Measurements from ENCODE around the gene LPP. TPM values are rescaled to one million over a fixed set of nuclear protein-coding genes. Genes with fewer than 3 reads are reported as not detected.

Gene LPP
- polyA plus RNA-seq, 3 donors = 26.4 to 31.9 (median 28.6) TPM

DNA sequence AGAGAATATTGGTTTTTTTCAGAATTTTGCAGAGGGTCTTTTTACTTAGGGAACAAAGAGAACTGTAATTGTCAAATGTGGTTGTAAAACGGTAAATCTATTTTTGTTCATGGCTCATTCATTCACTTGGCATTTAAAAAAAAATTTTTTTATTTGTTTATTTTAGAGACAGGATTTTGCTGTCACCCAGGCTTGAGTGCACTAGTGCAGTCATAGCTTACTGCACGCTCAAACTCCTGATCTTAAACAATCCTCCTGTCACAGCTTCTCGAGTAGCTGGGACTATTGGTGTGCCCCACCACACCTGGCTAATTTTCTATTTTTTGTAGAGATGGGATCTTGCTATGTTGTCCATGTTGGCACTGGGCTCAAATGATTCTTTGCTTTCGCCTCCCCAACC, 301.8 kb downstream of the LPP start:
- DNase-seq (ENCODE audit: extremely low read depth in 1 of 11, low read depth in 9 of 11, low spot score in 4 of 11) = no peak

DNA sequence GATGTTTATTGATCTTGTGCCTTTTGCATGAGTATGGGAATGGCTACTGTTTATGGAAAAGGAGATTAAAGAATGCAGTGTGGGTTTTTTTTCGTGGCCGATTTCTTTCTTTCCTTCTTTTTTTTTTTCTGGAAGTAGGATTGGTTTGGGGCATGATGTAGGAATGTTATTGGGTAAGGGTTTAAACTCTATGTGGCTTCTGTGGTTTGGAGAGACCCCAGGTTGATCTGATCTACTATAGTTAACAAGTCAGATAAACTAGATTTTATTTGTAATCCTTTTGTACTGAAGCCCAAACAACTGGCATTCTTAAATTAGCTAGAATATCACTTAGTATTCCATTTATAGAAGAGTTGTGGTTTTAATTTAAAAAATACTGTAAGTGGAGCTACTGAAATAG, 304.8 kb downstream of the LPP start:
- no peak for DNase-seq (ENCODE audit: extremely low read depth in 1 of 11, low read depth in 9 of 11, low spot score in 4 of 11)

DNA sequence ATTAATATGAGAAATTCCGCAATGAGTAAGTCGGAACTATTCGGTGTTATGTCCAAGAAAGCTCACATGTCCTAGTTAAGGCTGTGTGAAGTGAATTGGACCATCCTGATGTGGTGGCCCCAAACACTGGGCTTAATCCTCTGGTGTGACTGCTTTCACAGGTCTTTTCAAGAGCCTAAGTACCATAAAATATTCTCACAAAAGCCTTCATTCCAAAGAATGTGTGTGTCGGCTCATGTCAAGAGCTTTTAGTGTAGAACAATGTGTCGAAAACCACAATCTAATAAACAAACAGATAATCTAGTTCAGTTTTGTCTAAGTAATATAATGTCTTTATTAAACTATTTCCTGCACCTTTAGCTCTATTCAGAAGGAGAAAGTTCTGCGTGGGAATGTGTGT, 311.4 kb downstream of the LPP start:
- no peak for DNase-seq (ENCODE audit: extremely low read depth in 1 of 11, low read depth in 9 of 11, low spot score in 4 of 11)

DNA sequence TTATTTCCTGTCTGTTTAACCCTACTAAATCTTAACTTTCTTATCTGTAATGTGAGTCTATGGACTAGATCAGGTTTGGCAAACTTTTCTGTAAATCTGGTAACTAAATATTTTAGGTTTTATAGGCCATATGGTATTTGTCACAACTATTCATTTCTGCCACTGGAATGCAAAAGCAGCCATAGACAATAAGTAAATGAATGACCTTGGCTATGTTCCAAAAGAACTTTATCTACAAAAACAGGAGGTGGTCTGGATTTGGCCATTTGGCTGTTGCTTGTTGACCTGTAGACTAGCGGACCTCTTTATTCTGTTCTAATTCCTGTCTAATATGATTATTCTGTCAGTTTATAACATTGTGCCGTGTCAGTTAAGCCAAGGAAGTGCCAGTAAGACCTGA, 314.2 kb downstream of the LPP start:
- no peak for DNase-seq (ENCODE audit: extremely low read depth in 1 of 11, low read depth in 9 of 11, low spot score in 4 of 11)

DNA sequence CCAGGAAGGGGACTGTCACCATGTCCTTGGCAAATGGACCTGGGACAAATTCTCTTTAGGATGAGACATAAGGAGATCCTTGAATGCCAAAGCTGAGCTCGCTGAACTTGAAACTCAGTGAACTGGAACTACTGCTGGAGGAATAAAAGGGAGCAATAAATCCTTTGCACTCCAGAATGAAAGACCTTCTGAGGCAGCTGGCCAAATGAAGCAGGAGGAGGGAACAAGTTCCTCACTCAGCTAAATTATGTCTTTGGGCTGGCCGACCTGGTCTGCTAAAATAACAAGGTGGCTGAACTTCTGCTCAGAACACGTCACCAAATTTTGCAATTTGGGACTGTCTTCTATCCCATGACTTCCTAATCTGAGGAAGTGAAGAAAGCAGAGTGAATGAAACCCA, 314.7 kb downstream of the LPP start:
- peak in 10 of 11 donors; percentile 26 to 63 (median 50) for DNase-seq (ENCODE audit: extremely low read depth in 1 of 11, low read depth in 9 of 11, low spot score in 4 of 11)

DNA sequence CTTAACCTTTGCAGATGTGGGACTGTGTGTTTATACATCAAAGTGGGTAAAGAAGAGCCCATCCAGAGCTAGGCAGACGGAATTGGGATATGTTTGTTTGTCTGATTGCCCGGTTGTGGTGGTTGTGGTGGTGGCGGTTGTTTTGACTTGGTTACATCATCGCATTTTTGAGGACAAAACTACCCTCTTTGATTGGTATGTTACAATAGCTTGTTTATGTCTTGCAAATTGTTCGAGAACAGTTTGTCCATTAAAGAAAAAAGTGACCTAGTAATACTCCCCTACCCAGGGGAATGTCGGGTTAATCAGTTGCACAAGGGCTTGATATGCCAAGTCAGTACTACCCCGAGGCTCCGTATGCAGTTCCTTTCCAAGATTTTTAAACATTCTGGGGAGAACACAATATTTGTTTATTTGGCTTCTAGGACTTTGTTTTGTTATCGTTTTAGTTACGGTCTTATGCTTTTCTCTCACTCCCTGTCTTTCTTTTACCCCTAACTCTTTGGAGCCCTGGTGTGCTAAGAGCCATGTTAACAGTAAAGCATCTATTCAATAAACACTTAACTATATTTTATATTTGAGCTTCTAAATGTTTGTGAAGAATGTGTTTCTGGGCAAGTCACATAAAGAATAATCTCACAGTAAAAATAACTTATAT, 315.4 kb downstream of the LPP start:
- DNase-seq (ENCODE audit: extremely low read depth in 1 of 11, low read depth in 9 of 11, low spot score in 4 of 11) = no peak

DNA sequence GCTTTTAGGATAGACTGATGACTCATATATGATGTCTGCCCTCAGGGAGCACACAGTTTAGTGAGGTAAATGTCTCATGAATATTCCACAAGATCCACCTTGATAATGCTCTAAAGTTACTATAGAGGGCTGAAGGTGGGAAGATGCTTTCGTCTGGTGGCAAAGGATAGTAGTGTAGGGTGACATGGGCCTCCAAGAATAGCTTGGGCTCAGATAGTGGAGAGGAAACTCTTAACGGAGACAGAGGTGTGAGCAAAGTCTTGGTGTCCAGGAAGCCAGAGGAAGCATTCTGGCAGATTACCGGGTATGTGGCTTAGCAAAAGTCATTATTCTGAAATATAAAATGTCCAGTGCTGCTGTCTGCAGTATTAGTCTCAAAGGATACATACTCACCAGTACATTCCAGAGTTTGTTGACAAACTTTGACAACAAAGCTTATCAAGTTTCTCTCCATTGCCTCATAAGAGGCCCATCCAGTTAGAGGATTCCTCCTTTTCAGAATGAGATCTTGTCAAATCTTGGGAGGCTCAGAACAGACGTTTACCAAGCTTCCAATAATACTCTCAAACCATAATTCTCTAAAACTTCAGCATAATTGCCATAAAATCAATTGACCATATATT, 316.7 kb downstream of the LPP start:
- no peak for DNase-seq (ENCODE audit: extremely low read depth in 1 of 11, low read depth in 9 of 11, low spot score in 4 of 11)

DNA sequence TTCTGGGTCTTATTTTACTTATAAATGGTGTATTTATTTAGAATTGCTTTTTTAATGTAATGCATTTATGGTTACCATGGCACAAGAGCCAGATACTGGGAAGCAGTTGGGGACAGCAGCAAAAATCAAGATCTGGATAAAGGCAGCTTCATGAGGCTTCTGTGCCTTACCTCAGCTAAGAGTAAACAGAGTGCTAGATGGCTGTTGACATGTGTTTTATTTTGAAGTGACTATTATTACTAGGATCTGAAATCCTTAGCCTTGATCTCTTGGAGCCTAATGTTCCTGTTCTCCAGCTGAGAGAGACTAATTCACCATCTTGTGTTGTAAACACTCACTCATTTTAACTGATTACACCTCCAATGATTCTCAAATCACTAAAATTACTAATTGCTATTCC, 317.8 kb downstream of the LPP start:
- no peak for DNase-seq (ENCODE audit: extremely low read depth in 1 of 11, low read depth in 9 of 11, low spot score in 4 of 11)

DNA sequence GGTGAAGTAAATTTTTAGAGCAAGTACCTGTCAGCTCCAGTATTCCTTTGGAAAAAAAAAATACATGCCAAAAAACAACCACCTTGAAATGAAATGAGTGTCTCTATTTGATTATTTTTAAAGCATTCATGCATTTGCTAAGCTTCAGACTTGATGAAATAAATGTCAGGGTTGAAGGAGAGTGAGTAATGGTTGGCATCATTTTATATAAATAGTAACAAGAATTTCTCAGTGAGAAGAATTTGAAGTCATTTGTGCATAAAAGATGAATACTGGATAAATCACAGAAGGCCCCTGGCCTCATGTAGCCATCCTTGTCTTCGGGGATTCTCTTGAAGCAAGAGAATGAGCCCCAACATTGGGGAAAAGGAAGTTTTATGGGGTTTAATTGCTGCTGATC, 318.4 kb downstream of the LPP start:
- DNase-seq (ENCODE audit: extremely low read depth in 1 of 11, low read depth in 9 of 11, low spot score in 4 of 11) = no peak

DNA sequence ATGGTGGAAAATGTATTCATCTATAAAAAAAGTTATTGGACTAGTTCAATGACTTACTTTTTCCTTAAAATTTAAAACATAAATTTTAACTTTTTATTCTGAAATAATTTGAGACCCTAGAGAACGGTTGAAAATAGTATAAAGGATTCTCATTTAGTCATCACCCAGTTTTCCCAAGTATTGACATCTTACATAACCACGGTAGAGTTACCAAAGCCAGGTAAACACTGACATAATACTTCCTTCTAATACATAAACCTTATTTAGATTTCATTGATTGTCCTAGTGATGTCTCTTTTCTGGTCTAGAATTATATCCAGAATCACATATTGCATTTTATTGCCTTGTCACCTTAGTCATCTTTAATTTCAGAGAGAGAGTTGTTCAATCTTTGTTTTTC, 319.1 kb downstream of the LPP start:
- DNase-seq (ENCODE audit: extremely low read depth in 1 of 11, low read depth in 9 of 11, low spot score in 4 of 11) = no peak

DNA sequence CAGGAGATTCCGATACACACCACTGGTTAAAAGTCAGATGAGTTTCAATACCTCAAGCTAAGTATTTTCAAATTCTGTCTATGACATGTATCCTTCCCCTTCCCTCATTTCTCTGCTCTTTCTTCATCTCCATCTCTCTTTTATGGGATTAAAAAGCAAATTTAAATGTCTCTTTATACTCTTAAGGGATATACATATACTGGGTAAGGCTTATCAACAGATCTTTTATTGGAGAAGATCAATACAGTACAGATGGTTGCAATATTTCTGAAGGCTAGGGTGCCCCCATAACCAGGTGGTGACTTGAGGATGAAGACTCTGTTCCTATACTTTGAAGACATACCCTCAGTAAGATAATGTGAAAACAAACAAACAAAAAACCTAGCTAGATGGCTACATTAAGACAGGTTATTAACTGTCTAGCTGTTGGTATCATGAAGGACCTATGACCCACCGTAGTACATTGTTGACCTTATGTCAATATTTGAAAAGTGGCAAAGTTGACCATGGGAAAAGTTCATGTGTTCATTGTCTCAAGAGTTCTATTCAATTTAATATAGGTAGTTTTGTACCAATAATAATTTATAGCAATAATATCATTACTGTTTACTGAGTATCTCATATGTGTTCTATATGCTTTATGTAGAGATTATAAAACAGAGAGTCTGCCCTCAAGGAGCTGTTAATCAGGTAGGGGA, 319.8 kb downstream of the LPP start:
- DNase-seq (ENCODE audit: extremely low read depth in 1 of 11, low read depth in 9 of 11, low spot score in 4 of 11) = no peak

DNA sequence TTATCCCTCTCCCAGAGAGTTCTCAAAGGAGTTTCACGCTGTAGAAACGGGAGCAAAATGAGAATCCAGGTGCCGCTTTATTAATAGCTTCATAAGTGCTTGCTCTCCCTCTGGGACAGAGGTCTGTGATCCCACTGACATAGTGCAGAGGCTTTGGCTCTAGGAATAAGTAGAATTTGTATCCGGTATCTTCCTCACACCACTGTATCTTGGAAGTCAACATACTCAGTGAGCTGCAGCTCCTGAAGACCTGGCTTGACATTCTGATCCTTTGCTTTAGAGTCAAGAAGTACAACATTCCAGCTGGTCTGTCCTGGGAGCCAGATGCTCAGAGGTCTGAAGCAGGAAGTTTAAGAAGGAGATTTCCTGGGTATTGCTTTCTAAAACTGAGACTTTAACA, 323.0 kb downstream of the LPP start:
- no peak for DNase-seq (ENCODE audit: extremely low read depth in 1 of 11, low read depth in 9 of 11, low spot score in 4 of 11)

DNA sequence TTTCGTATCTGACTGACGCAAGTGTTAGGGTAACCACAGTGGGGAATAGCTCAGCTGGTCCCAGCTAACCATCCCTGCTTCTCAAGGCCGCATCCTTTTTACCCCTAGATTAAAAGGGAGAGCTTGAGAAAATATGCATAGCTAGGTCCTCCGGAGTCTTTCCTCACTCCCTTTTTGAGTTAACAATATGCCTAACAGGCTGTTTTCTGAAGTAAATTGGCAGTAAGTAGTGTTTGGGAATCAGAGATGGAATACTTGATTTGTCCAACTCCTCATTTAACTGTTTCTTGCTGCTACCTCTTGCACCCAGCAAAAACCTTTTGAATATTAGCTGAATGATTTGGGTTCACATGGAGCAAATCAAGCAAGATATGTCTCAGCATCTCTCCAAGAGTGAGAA, 326.1 kb downstream of the LPP start:
- DNase-seq (ENCODE audit: extremely low read depth in 1 of 11, low read depth in 9 of 11, low spot score in 4 of 11) = no peak

DNA sequence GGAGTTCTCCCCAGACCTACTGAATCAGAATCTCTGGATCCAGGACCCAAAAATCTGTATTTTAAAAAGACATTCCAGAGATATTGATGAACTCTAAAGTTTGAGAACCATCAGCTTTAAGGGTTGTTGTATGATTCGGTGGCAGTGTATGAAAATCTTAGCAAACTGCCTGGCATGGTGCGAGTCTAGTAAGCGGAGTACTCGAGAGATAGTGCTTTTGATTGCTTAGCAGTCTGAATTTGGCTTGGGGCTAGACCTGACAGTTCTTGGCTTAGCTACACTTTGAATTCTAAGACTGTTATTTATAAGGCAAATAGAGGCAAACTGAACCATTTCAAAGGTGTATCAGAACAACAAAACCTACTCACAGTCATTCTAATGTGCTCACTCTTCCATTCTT, 329.0 kb downstream of the LPP start:
- DNase-seq (ENCODE audit: extremely low read depth in 1 of 11, low read depth in 9 of 11, low spot score in 4 of 11) = no peak

DNA sequence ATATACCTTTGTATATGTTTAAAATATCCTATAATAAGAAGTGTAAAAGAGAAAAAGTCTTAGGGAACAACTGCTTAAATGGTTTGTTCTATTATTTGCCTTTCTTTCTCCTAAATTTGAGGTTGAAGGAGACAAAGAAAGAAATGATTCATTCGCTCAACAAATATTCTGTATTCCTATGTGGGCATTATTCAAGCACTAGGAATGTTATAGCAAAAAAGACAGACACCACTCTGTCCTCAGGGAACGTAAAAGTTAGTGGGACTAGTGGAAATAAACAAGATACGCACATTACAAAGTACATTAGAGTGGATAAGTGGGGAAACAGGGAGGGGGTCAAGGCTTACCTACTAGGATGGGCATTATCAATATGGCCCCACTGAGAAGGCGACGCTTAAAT, 332.2 kb downstream of the LPP start:
- no peak for DNase-seq (ENCODE audit: extremely low read depth in 1 of 11, low read depth in 9 of 11, low spot score in 4 of 11)

DNA sequence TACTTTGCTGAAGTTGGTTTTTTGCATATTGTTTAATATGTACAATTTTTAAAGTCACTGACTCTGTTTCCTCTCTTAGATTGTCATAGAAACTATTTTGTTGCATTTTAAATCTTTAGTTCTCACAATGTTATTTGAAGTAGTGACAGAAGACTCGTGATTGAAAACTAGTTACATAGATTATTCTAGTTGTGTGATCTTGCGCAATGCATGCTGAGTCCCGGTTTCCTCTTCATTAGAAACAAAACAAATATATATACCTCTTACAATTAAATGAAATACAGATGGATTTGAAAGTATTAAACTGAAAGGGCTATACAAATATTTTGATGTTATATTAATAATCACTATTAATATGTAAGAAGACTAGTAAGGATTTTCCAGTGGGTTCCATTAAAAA, 333.0 kb downstream of the LPP start:
- DNase-seq (ENCODE audit: extremely low read depth in 1 of 11, low read depth in 9 of 11, low spot score in 4 of 11) = no peak

DNA sequence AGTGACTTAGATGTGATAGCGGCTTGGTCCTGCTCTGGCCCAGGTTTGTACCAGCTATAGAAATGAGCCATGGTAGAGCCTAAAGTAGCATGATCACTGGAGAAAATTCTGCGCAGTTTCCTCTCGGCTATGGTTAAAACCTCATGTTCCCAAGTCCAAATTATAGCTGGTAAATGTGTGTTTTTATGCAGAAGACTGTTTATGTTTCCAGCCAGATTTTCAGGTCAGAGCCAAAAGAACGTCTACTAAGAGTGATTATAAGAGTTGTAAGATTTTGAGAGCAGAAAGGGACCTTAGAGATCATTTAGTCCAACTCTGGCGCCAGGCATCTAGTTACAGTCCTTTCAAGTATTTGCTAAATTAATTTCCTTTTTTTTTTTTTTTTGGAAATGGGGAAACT, 333.7 kb downstream of the LPP start:
- no peak for DNase-seq (ENCODE audit: extremely low read depth in 1 of 11, low read depth in 9 of 11, low spot score in 4 of 11)

DNA sequence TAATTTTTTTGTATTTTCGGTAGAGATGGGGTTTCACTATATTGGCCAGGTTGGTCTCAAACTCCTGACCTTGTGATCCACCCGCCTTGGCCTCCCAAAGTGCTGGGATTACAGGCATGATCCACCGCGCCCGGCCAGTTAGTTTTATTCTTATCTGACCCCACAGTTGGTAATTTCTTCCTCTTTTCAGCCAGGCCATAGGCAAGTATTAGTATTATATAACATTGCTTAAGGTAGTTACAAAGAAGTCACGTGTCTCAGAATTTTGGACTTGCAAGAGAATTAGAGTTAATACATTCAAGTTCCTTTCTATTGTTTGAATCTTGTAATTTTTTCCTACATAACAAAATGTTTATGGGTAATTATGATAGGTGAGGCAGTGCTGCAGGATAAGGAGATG, 334.8 kb downstream of the LPP start:
- no peak for DNase-seq (ENCODE audit: extremely low read depth in 1 of 11, low read depth in 9 of 11, low spot score in 4 of 11)

DNA sequence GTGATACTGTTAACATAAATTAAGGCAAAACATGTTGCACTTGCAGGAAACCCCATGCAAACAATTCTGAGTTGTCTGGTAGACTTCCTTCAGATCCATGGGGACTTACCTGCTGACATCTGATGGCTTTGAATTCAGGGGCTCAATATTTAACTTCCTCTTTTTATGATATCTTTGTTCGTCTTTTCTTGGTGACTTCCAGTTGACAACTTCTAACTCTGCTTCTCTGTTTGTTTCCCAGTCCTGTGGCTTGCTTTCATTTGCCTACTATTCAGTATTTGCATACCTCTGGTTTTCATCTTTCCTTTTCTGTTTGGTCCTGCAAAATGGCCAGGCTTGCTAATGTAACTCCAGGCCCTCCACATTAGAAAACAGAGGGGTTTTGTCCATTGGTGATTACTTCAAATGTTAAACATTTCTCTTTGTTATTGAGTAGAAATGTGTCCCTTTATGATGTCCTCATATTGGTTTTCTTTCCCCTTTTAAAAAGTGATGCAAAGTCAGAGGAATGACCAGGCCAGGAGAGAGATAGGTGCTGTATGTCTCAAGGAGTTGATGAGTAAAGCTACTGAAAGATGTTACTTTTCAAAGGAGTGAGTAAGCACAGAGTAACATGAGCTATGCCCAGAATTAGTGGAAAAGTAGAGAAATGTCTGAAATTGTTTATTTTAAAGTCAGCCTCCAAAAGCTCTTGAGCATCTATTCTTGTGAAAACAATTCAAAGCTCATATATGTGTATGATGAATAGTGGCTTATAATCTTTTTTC, 335.9 kb downstream of the LPP start:
- DNase-seq (ENCODE audit: extremely low read depth in 1 of 11, low read depth in 9 of 11, low spot score in 4 of 11) = no peak

DNA sequence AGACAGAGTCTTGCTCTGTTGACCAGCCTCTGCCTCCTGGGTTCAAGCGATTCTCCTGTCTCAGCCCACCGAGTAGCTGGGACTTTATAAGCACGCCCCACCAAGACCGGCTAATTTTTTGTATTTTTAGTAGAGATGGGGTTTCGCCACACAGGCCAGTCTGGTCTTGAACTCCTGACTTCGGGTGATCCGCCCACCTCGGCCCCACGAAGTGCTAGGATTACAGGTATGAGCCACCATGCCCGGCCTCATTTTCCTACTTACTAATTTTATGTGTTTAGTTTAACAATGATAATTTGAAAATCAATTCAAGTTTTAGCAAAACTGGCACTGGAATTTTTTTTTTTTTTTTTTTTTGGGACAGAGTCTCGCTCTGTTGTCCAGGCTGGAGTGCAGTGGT, 336.5 kb downstream of the LPP start:
- DNase-seq (ENCODE audit: extremely low read depth in 1 of 11, low read depth in 9 of 11, low spot score in 4 of 11) = no peak

Measured in renal cortex interstitium (tissue), 11 donors.